Lower lobe of right lung (tissue), 2 donors: ENCODE data around the gene PLEKHA7. TPM values are rescaled to one million over a fixed set of nuclear protein-coding genes. Genes with fewer than 3 reads are reported as not detected.
A peak's percentile ranks its signal among the peaks of the same experiment; 100 is the strongest.

Experiments used
- ATAC-seq, 2 donors: fragments of 200-7000 bp; cut with Tn5 transposase; one replicate each; pipeline ENCODE4 v1.9.1; 2020 to 2022; ENCODE audit warnings: mild to moderate bottlenecking in 2 of 2, moderate library complexity in 2 of 2
- DNase-seq: peaks from one replicate; pipeline ENCODE4 v3.0.0-alpha.2; 2020
- H3K27ac ChIP-seq: fragments of 200-600 bp; one replicate; pipeline ENCODE4 v1.8.0; 2022
- H3K27me3 ChIP-seq: fragments of 200-600 bp; one replicate; pipeline ENCODE4 v1.8.0; 2022; ENCODE audit warnings: low read depth
- H3K36me3 ChIP-seq: fragments of 200-600 bp; one replicate; pipeline ENCODE4 v1.8.0; 2022; ENCODE audit warnings: mild to moderate bottlenecking
- H3K4me1 ChIP-seq: fragments of 200-600 bp; one replicate; pipeline ENCODE4 v1.8.0; 2022
- H3K4me3 ChIP-seq: fragments of 200-600 bp; one replicate; pipeline ENCODE4 v1.8.0; 2022; ENCODE audit warnings: mild to moderate bottlenecking
- H3K9me3 ChIP-seq: fragments of 200-600 bp; one replicate; pipeline ENCODE4 v1.8.0; 2022
- intact Hi-C: fragments of 100-400 bp; cut with DNase I; formaldehyde crosslinking; loops from one replicate; pipeline ENCODE4 v1.11.0; 2022
- total RNA-seq: library from RNA; stranded (reverse); fragmentation: NEBNext Ultra II Directional; extraction: Animal tissue kit (Norgen Biotek cat#: 25700); gene quantifications from one replicate; pipeline ENCODE4 v1.2.1, GENCODE V29; 2021
- TF ChIP-seq, protein P1 (sequence below): fragments of 200-600 bp; IDR thresholded peaks from one replicate; pipeline ENCODE4 v1.8.0; 2022; ENCODE audit warnings: antibody characterized with exemption, mild to moderate bottlenecking
- donor health status: DM: no; HTN: yes; CAD: no; lungs with severe emphysema.

The PLEKHA7 gene
- total RNA-seq, 1 donor from 2014 or later, result 44.0 TPM

- peaks cover 39% of the 10 kb centered on the region for H3K4me1 ChIP-seq
- intact Hi-C loops, result no loop called here
- peak overlapping the region; percentile 33 for H3K27ac ChIP-seq
- H3K27me3 ChIP-seq, result no peaks in the 10 kb centered on the region
- H3K4me3 ChIP-seq, result no peak overlapping the region
- H3K36me3 ChIP-seq, result peaks cover 6% of the 10 kb centered on the region
- DNase-seq (no peak), ATAC-seq (no peak)
- H3K9me3 ChIP-seq, result no peaks in the 10 kb centered on the region
- TF ChIP-seq, protein P1, sequence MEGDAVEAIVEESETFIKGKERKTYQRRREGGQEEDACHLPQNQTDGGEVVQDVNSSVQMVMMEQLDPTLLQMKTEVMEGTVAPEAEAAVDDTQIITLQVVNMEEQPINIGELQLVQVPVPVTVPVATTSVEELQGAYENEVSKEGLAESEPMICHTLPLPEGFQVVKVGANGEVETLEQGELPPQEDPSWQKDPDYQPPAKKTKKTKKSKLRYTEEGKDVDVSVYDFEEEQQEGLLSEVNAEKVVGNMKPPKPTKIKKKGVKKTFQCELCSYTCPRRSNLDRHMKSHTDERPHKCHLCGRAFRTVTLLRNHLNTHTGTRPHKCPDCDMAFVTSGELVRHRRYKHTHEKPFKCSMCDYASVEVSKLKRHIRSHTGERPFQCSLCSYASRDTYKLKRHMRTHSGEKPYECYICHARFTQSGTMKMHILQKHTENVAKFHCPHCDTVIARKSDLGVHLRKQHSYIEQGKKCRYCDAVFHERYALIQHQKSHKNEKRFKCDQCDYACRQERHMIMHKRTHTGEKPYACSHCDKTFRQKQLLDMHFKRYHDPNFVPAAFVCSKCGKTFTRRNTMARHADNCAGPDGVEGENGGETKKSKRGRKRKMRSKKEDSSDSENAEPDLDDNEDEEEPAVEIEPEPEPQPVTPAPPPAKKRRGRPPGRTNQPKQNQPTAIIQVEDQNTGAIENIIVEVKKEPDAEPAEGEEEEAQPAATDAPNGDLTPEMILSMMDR, result no peak
These were observed 197.6 kb downstream of the PLEKHA7 start for GRCh38 chr11:16816358-16817270.

GRCh38 chr11:16815047-16815767, 199.0 kb downstream of the PLEKHA7 start:
- no peaks in the 10 kb centered on the region for H3K9me3 ChIP-seq
- peak; percentile 83 to 91 for ATAC-seq
- peaks cover 42% of the 10 kb centered on the region for H3K4me1 ChIP-seq
- peak; percentile 87 for DNase-seq
- H3K27ac ChIP-seq, result peak overlapping the region; percentile 15
- H3K36me3 ChIP-seq, result peaks cover 6% of the 10 kb centered on the region
- H3K27me3 ChIP-seq, result no peaks in the 10 kb centered on the region
- H3K4me3 ChIP-seq, result no peak overlapping the region
- TF ChIP-seq, protein P1, result no peak
- intact Hi-C loops, result no loop called here

DNA sequence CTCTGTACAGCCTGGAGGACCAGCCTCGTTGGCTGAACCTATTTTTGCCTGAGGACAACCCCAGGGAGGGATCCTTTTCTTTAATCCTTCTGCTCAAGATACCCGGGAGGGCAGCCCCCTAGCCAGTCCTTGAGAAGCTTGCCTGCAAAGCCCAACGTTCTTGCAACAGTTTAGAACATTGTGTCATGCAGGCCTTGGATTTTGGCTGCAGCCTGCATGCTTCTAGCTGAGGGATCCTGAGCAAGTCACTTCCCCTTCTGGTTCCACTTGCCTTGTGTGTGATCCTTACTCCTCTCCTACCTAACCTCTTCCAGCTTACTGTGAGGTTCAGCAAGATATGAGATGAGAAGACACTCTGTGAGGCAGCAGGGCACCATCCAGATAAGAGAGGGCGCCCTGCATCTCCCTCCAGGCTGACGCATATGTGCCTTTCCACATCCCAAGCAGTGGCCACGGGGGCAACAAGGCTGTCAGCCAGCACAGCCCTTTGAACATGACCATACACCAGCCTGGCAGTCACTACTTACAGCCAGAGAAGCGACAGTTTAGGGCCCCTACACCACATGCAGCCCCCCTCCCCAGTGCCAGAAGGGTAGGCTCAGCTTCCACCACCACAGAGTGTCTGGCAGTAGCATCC, 199.7 kb downstream of the PLEKHA7 start:
- Histone ChIP-seq H3K27me3 (no peaks in the 10 kb centered on the region), H3K36me3 (peaks cover 6% of the 10 kb centered on the region), H3K4me1 (peaks cover 44% of the 10 kb centered on the region), H3K27ac (peak overlapping the region; percentile 15), H3K4me3 (no peak overlapping the region), H3K9me3 (no peaks in the 10 kb centered on the region)
- ATAC-seq, result peak; percentile 27 to 41
- DNase-seq, result peak; percentile 50
- intact Hi-C loops, result no loop called here
- TF ChIP-seq, protein P1, result no peak

- DNase-seq (no peak), ATAC-seq (no peak)
- Histone ChIP-seq H3K4me3 (no peak overlapping the region), H3K27me3 (no peaks in the 10 kb centered on the region), H3K36me3 (peaks cover 6% of the 10 kb centered on the region), H3K9me3 (no peaks in the 10 kb centered on the region), H3K4me1 (peaks cover 47% of the 10 kb centered on the region), H3K27ac (peak overlapping the region; percentile 14)
- TF ChIP-seq, protein P1, result no peak
- intact Hi-C loops, result no loop called here
These were observed 201.1 kb downstream of the PLEKHA7 start for GRCh38 chr11:16813126-16813525.

GRCh38 chr11:16812274-16812673, 201.9 kb downstream of the PLEKHA7 start:
- ATAC-seq (no peak), DNase-seq (no peak)
- TF ChIP-seq, protein P1, result no peak
- Histone ChIP-seq H3K27ac (no peak overlapping the region), H3K36me3 (peaks cover 6% of the 10 kb centered on the region), H3K27me3 (no peaks in the 10 kb centered on the region), H3K4me1 (peaks cover 47% of the 10 kb centered on the region), H3K4me3 (no peak overlapping the region), H3K9me3 (no peaks in the 10 kb centered on the region)
- intact Hi-C loops, result no loop called here
